Psoas muscle (tissue), 8 donors: ENCODE measurements around the gene PBRM1. TPM values are rescaled to one million over a fixed set of nuclear protein-coding genes. Genes with fewer than 3 reads are reported as not detected.

ENCODE experiments used
- ATAC-seq, 4 donors: fragments of 200-7000 bp; cut with Tn5 transposase; one replicate each; pipeline ENCODE4 v1.9.1; 2020; ENCODE audit warnings: moderate library complexity in 3 of 4, mild to moderate bottlenecking in 2 of 4
- DNase-seq, 2 donors: peaks; one replicate each; pipeline ENCODE4 v3.0.0-alpha.2; 2020
- H3K27ac ChIP-seq: fragments of 200-600 bp; one replicate; pipeline ENCODE4 v1.8.0; 2022
- H3K27me3 ChIP-seq, 3 donors: fragments of 200-600 bp in 1 of 3; one replicate each; pipeline versions ENCODE4 v1.6.1 to v1.8.0; 2013 to 2022; ENCODE audit warnings: low read length in 2 of 3, mild to moderate bottlenecking in 2 of 3, moderate library complexity in 1 of 3; ENCODE audit not compliant: insufficient read depth in 3 of 3
- H3K36me3 ChIP-seq, 2 donors: fragments of 200-600 bp in 1 of 2; one replicate each; pipeline versions ENCODE4 v1.6.1 to v1.8.0; 2013 to 2022; ENCODE audit warnings: low read depth in 1 of 2, mild to moderate bottlenecking in 1 of 2, moderate library complexity in 1 of 2; ENCODE audit not compliant: insufficient read depth in 1 of 2
- H3K4me1 ChIP-seq: fragments of 200-600 bp; one replicate; pipeline ENCODE4 v1.8.0; 2022
- H3K4me3 ChIP-seq: fragments of 200-600 bp; one replicate; pipeline ENCODE4 v1.8.0; 2022; ENCODE audit warnings: mild to moderate bottlenecking
- H3K9me3 ChIP-seq: fragments of 200-600 bp; one replicate; pipeline ENCODE4 v1.8.0; 2022
- CTCF ChIP-seq: fragments of 200-600 bp; IDR thresholded peaks from one replicate; pipeline ENCODE4 v1.8.0; 2022; ENCODE audit warnings: antibody characterized with exemption
- WGBS, 3 donors: extraction: QIAGEN DNeasy Blood & Tissue Kit; methylation state at CpG; one replicate each; pipeline versions ENCODE4 v1.1.6 to v1.1.7; 2013; 5-methylcytosine and 5-hydroxymethylcytosine counted together
- intact Hi-C, 2 donors: fragments of 100-400 bp; cut with DNase I; formaldehyde crosslinking; loops; one replicate each; pipeline versions ENCODE4 v1.11.0 to v1.14.2; 2022
- polyA plus RNA-seq, 3 donors: library from polyadenylated mRNA; stranded (reverse); fragments of 200-250 nt; gene quantifications; one replicate each; pipeline ENCODE4 v1.2.3, GENCODE V29; 2013
- total RNA-seq, 4 donors: library from RNA; stranded (reverse); fragmentation: NEBNext Ultra II Directional in 2 of 4; extraction: Animal tissue kit (Norgen Biotek cat#: 25700) in 2 of 4; gene quantifications; one replicate each; pipeline versions ENCODE4 v1.2.1 to v1.2.4, GENCODE V29; 2021 to 2023
- donor health status: healthy with polysubstance abuse.
- donor health status: DM: no; HTN: no; CAD: no; lungs with moderate emphysema.
- donor health status: Bipolar disorder and iron deficiency.
- donor health status: healthy.
- donor health status: DM: yes; HTN: yes; CAD: no.
- donor health status: DM: no; HTN: no; CAD: no.
- donor health status: DM: no; HTN: no; CAD: no.
- donor health status: DM: yes; HTN: yes; CAD: no.

PBRM1 gene
- total and polyA plus RNA-seq, 7 donors: 7.5 to 46.7 (median 38.0) TPM

- H3K27ac ChIP-seq: peak overlapping the region; percentile 83
- H3K27me3 ChIP-seq: no peaks in the 10 kb centered on the region
- DNase-seq: peak in 1 of 2 donors; percentile 54
- intact Hi-C loops: loop anchor here (2.0 kb wide), 2 partner anchors 18 to 20 kb away; partner anchors contain the start of genes GNL3 (in 1 of the 2) and PBRM1 (in 1 of the 2)
- H3K4me1 ChIP-seq: peaks cover 25% of the 10 kb centered on the region
- H3K9me3 ChIP-seq: no peaks in the 10 kb centered on the region
- 1 to 2% (median 2%) methylated on average over 22 of the region's 22 CpGs for WGBS, 3 donors
- peak; percentile 3 to 26 (median 13) for ATAC-seq
- no peak for TF ChIP-seq CTCF
- H3K36me3 ChIP-seq: peaks cover 0 to 30% of the 10 kb centered on the region in 2 donors
- H3K4me3 ChIP-seq: peak overlapping the region; percentile 90
These were observed 19.1 kb upstream of the PBRM1 start for GRCh38 chr3:52704611-52705437.

- DNase-seq (no peak), ATAC-seq (no peak)
- intact Hi-C loops: no loop called here
- TF ChIP-seq CTCF: no peak
- Histone ChIP-seq H3K4me3 (no peak overlapping the region), H3K27ac (peak overlapping the region; percentile 1), H3K4me1 (peaks cover 25% of the 10 kb centered on the region), H3K36me3 (peaks cover 0 to 30% of the 10 kb centered on the region in 2 donors), H3K27me3 (no peaks in the 10 kb centered on the region), H3K9me3 (no peaks in the 10 kb centered on the region)
- 89 to 91% (median 90%) methylated on average over 7 of the region's 7 CpGs for WGBS, 3 donors
These were observed 17.6 kb upstream of the PBRM1 start for GRCh38 chr3:52703341-52703740.

- no peaks in the 10 kb centered on the region for H3K4me1 ChIP-seq
- intact Hi-C loops: no loop called here
- DNase-seq (no peak), ATAC-seq (no peak)
- no peak overlapping the region for H3K4me3 ChIP-seq
- no peak overlapping the region for H3K27ac ChIP-seq
- 91 to 96% (median 96%) methylated on average over 4 of the region's 4 CpGs for WGBS, 3 donors
- H3K36me3 ChIP-seq: peaks cover 35 to 76% of the 10 kb centered on the region in 2 donors
- no peaks in the 10 kb centered on the region for H3K9me3 ChIP-seq
- no peak for TF ChIP-seq CTCF
- H3K27me3 ChIP-seq: no peaks in the 10 kb centered on the region
These were observed 11.9 kb upstream of the PBRM1 start for GRCh38 chr3:52697632-52697965.

- DNase-seq (no peak), ATAC-seq (no peak)
- 78 to 87% (median 82%) methylated on average over 2 of the region's 2 CpGs for WGBS, 3 donors
- no peak overlapping the region for H3K27ac ChIP-seq
- no peak overlapping the region for H3K4me3 ChIP-seq
- intact Hi-C loops: no loop called here
- no peak for TF ChIP-seq CTCF
- peaks cover 36 to 82% of the 10 kb centered on the region in 2 donors for H3K36me3 ChIP-seq
- H3K4me1 ChIP-seq: no peaks in the 10 kb centered on the region
- H3K27me3 ChIP-seq: no peaks in the 10 kb centered on the region
- H3K9me3 ChIP-seq: no peaks in the 10 kb centered on the region
These were observed 11.3 kb upstream of the PBRM1 start for GRCh38 chr3:52696830-52697631.
